GM21529 (cell line): ENCODE measurements around the gene PLCB2.

Experiments
- ATAC-seq: cut with Tn5 transposase; IDR thresholded peaks from one replicate; pipeline ENCODE4 v1.9.1; 2021; ENCODE audit not compliant: unreplicated experiment

The PLCB2 gene

GRCh38 chr15:40238532-40239403 is 69.0 kb downstream of the PLCB2 start, which contains the start of gene PAK6:
TSS of gene PAK6 (plus strand) at chr15:40239063. CDS start at chr15:40264786, 25,723 bp downstream.
- no peak for ATAC-seq
